HG02870 (cell line): Measurements from ENCODE around the gene LIMS2.

Source experiments
- ATAC-seq: cut with Tn5 transposase; IDR thresholded peaks from one replicate; pipeline ENCODE4 v1.9.1; 2021; ENCODE audit warnings: mild to moderate bottlenecking, moderate library complexity; ENCODE audit not compliant: unreplicated experiment

Gene LIMS2, protein sequence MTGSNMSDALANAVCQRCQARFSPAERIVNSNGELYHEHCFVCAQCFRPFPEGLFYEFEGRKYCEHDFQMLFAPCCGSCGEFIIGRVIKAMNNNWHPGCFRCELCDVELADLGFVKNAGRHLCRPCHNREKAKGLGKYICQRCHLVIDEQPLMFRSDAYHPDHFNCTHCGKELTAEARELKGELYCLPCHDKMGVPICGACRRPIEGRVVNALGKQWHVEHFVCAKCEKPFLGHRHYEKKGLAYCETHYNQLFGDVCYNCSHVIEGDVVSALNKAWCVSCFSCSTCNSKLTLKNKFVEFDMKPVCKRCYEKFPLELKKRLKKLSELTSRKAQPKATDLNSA

DNA sequence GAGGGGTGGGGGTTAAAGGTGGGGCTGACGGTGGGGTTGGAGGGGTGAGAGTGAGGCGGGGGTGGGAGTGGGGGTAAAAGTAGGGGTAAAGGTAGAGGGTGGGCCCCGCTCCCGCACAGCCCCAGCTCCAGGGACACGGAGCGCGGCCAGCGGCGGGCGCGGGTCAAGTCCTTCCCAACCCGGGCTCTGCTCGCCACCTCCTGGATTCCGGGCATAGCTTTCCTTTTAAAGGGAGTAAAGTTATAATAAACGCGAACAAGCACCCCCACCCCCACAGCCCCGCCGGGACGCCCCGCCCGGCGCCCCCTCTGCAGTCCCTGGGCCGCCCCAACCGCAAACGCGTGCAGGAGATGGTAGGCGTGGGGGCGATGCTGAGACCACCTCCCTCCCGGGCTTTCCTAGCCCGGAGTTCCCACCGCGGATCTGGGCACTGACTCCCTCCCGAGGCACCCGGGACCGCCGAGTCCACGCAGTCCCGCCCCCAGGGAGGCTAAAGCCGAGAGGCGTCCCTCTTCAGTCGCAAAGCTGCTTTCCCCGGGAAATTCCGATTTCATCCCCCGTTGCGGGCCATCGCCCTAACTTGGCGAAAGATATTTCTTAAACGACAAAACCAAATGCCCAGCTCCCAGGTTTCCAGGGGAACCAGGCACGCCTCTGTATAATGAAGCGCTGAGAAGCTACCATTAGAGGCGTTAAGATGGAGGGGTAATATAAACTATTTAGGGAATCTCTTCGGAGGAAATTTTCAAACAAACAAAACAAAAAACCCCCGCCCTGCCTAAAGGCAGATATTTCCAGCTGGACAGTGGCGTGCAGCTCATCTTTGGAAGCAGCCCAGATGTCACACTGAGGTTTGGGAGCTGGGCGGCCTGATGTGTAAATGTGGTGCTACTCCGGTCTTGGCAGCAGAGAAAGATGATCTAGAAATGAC is at the start of gene LIMS2:
Gene LIMS2, minus strand, starts transcription at position 200 of the 931 bp plus-strand sequence. CDS start 506 bp downstream, outside the sequence.
- no peak for ATAC-seq

DNA sequence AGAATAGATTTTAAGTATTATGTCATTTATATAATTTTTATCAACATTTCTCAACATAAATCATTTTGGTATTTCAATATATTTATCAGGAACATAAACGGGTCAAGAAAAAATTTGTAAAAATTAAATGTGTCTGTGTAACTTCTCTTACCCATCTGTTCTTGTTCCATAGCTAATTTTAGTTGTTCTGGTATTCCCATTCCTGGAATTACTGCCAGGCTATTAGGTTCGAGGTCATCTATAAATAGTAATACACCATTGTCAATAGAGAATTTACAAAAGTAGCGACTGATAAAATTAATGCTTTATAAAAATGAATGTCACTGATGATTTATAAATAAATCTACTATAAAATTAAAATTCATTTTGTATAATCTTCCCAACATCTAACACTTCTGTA is 47.5 kb upstream of the LIMS2 start:
- ATAC-seq: no peak

DNA sequence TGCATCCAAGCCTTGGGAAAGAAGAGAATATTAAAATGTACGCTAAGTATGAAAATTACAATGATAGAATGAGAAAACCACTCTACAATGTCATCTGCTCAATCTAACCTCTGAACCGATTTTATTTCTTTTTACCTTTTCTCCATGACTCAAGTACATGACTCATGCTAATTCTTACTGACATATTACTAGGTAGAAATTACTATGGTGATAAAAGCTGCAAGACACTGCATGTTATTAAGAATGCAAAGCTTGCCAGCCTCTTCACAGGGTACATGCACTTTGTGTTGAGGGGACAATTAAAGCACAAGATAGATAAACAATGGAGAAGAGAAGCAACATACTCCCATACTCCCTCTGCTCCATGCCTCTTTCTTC is 46.6 kb upstream of the LIMS2 start:
- no peak for ATAC-seq

DNA sequence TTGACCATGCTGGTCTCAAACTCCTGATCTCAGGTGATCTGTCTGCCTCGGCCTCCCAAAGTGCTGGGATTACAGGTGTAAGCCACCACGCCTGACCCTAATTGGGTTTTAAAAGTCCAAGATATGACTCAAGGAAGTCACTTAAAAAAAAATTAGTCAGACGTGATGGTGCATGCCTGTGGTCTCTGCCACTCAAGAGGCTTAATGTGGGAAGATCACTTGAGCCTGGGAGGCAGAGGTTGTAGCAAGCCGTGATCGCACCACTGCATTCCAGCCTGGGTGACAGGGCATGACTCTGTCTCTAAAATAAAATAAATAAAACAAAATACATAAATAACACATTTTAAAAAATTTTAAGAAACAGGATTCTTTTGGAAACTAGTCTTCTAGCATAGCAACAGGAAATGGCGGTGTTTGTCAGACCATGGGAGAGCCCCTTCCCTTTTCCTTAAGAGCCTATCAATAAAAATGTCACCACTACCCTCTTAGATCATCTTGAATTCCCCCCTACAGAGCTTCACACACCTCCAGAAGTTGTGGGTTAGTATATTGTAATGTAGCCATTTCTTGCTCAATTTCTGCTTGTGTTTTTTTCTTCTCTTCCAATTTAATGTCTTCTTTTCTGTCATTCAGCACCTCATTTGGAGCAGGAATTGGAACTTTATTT is 46.1 kb upstream of the LIMS2 start:
- ATAC-seq: no peak

DNA sequence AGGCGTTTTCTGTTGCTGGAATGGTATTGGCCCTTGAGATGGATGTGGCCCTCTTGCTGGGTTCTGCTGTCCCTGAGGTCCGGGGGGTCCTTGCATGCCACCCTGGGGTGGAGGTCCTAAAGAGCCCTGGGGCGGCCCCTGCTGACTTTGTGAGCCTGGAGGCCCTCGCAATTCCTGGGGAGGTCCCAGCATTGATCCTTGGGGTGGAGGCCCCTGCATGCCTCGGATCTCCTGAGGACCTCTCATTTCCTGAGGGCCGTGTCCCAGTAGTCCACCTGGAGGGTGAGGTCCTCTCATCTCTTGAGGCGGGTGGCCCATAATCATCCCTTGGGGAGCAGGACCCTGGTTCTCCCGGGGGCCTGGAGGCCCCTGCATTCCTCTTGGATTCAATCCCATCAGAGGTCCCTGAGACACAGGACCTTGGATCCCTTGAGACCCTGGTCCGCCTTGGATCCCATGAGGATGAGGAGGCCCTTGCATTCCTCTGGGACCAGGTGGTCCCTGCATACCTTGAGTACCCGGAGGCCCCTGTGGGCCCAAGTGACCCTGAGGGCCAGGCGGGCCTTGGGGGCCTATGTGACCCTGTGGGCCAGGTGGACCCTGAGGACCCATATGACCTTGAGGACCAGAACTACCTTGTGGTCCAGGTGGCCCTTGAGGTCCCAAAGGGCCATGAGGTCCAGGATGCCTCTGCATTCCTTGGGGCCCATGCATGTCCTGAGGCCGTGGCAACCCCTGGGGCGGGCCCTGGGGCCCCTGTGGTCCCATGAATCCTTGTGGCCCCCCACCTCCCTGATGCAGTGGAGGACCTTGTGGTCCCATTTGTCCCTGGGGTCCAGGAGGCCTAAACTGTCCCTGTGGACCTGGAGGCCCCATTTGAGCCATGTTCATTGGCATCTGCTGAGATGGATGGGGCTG is 44.2 kb upstream of the LIMS2 start:
- ATAC-seq: no peak

DNA sequence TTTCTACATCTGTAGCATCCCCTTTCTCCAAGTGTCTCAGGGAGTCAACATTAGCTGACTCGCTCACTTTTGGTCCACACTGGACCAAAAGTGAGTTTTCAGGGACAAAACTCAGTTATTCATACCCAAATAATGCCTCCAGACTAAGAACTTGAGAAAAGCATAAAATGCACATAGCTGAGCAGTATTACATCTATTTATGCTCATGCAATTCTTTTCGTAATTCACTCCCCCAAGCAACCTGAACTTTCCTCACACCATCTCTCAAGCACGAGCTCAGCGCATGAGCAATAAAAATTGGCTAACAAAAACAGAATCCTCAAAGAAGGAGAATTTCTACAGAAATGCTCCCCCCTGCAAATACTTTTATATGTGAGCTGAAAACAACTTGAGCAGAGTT is 42.9 kb upstream of the LIMS2 start:
- ATAC-seq: no peak

DNA sequence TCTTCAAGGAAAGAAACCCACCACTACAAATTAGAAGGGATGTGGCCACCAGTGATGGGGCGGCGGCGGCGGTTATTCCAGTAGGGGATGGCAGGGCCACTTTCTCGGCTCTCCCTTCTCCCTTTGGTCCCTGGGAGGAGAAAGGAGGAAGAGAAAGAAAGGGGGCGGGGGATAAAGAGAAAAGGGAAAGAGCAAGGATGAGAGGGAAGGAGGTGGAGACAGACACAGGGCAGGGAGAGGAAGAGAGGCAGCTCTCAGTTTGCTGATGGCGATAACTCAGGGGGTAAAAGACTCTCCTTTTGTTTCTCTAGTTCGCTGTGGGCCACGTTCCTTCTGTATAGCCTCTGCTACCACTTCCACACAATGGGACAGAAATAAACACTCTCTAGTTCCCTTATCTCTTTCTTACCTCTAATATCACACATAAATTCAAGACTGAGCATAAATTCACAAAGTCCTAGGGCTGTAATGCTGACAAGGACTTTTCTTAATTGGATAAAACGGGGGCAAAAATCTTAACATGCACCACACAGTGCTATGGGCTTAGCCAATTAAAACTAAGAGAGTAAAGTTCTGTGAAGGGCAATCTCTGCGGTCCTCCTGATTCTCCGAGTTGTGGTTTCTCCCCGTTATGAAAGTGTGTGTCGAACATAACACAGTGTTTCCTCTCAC is 40.6 kb upstream of the LIMS2 start:
- no peak for ATAC-seq

DNA sequence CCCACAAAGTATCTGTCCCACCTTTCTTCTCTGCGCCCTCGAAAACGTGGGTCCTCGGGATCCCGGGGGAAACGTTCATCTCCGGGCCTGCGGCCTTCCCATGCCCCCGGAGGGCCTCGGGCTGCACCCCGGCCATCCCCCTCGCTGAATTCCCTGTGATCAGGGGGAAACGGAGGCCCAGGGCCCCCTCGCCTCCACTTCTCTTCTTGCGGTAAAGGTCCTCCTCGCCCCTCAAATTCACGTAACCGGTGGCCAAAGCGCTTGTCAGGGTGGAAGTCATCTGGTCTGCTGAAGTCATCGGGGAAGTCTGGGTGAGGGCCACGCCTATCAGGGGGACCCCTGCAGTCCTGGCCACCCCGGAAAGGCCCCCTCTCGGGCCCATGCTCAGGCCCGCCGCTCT is 38.2 kb upstream of the LIMS2 start:
- ATAC-seq: no peak

DNA sequence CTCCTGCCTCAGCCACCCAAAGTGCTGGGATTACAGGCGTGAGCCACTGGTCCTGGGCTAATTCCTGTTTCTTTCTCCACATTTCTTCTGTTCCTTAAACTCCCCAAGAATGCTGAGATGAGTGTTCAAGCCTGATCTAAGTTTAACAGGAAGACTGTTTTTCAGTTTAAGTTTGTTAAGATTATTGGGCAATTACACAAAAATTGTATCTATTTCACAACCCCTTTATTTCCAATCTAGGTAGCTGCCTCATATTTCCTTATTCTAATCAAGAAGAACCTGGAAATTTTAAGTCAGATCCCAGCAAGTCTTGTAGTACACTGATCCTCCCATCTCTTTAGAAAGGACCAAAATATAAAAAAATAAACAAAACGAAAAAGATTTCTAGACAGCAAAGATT is 37.7 kb upstream of the LIMS2 start:
- no peak for ATAC-seq

DNA sequence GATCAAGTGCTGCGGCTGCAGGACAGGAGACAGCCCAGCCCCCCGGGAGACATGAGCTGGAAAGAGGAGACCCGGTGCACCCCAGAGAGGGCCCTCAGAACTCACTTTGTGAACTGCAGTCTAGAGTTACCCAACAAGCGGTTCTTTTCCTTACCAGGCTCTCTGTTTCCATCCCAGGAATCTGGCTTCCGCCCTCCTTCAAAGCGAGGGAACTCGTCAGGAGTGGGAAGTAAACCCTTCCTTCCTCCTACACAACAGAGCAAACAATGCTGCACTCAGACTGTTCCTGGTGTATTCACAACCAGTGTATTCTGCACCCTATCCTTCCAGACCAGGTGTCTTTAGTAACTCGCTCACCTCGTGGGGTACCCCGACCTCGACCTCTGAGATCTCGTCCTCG is 34.0 kb upstream of the LIMS2 start:
- ATAC-seq: no peak

DNA sequence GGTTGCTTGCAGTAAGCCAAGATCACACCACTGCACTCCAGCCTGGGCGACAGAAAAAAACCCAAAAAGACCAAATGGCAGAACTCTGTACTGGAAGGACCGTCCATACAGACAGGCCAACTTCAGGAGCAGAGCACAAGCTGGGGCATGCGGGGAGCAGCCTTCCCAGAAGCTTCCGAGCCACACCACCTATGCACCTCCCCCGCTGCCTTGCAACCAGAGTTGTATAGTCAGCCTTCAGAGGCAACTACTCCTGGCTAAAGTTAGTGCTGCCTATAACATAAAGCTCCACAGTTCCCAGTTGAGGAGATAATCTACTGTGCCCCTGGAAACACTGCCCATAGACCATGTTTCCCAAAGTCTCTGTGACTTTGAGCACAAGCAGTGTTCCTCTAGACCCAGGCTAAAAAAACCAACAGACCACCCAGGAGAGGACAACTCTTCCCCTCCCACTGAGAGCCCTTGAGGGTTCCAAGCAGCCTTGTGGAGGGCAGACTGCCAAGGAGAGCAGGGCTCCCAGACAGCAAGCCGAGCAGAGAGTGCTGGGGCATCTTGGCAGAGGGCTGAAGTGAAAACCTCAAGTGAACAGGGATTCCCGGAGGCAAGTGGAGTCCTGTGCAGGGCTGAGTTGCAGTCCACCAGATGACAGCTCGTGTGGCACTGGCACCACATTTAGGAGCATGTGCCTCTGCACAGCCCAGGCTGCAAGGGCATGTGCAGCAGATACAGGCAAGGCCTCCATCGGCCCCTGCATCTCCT is 32.7 kb upstream of the LIMS2 start:
- ATAC-seq: no peak

DNA sequence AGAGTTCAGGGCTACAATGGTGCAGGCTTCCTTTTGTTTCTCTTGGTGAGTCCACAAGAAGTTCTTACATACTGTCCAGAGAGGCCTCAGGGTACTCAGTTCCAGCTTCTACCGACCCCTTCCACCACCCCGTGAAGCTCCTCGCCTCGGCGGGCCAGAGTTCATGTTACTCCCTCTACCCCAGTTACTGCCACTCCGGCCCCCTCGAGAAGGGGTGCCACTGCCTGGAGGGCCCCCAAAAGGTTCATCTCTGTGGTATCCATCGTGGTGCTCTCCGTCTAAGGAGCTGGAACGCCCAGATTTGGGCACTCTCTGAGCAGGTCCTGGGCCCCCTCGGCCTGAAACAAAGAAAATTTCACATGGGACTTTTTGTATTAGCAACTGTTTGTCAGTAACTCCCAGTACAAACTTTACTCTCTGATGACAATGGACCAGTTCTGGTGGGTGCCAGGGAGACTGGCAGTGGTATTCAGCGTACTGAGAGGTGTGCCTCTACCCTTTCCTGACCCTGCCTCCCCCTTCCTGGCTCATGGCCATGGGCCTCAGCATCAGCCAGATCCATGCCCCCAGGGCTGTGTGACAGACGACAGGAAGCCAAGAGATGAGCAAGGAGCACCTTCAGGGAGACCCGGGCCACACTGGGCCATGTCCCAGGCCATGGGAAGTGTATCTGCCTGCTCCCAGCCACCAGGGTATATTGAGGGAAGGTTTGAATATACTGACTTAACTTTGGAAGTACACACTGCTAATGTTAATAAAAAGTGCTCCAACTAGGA is 31.1 kb upstream of the LIMS2 start:
- no peak for ATAC-seq

DNA sequence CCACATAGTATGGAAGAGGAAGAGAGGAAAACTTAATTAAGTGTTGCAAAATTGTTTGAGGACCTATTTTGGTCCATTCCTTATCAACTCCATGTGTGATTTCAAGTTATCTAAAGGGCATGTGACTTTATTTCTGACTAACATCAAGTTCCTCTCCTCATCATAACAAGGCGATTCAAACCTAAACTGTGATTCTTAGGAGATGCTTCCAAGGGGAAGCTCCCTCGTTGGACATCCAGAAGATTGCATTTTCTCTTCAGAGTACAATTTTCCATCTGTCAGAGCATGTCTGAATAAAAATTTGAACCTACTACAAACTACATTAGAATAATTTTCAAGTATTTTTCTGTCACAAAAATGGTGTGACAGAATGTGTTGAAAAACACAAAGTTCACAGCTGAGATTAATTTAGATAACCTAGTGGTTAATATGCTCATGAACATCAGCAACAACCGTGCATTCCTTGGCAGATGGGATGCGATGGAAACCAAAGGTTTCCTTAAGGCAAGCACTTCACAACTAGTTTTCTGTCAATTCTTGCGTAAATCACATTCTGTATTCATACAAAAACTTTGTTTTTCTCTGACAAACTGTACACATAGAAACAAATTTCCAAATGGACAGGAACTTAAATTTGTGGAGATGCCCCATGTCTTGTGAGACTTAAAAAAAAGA is 30.2 kb upstream of the LIMS2 start:
- ATAC-seq: no peak

DNA sequence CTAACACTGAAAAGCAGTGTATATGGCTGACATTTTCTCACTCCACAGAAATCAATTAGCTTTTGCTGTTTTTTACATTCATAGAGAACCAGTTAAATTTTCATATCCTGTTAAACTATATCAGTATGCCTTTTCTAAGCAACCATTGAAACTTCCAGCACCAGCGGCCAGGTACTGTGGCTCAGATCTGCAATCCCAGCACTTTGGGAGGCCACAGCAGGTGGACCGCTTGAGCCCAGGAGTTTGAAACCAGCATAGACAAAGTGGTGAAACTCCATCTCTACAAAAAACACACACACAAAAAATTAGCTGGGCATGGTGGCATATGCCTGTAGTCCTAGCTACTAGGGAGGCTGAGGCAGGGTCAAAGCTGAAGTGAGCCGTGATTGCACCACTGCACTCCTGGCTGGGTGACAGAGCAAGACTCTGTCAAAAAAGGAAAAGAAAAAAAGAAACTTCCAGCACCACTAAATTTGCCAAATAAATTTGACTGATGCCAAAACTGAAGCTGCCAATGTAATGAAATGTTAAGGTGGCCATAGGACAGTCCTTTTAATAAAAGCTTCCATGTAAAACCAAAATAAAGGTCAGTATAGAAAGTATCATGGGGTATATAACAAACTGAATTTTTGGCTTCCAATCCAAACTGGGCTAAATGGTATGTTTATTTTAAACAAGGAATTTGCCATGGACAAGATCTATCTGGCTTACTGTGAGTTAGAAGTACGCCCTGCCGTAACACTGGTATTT is 29.5 kb upstream of the LIMS2 start:
- no peak for ATAC-seq

DNA sequence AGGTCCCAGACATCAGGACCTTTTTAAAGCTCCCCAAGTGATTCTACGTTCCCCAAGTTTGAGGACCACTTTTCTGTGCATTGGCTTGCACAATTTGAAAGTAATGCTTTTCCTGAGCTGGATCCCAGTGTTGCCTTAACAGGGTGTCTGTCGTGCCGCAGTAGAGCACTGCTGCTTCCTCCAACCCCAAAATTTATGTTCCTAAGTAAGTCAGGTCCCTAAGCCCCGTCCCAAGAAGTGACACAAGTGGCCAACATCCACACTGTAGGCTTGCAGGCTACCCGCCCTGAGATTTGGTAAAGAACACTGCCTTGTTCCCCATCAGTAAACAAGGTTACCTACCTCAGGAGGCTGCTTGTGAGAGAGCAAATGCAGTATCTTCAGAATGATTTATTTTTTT is 28.0 kb upstream of the LIMS2 start:
- ATAC-seq: no peak

DNA sequence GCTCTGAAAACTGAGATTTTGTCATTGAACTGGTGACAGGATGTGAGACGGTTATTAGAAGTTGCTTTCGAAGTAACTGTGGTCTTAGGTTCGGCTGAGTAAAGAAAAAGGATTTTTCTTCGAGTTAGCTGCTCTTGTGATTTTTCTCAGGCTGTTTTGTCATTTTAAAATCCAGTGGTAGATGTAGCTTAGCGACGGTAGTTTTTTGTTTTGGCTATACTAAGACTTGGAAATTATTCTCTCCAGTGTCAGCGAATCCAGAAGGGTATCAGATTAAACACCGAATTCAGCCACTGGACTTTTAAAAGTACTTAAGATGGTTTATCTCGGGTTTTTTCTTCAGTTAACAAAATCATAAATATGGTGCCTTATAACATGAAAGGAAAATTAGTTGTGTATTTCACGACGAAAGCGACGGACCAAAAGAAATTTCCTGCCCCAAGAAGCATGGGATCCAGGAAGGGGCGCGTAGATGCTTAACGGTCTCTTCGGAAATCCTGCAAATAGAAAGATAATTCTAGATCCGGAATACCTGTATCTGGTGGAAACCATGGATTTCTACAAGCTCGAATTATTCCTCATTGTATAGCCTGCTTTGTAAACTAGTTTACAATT is 27.2 kb upstream of the LIMS2 start:
- no peak for ATAC-seq
